Activated CD4-positive, CD25-positive, alpha-beta regulatory T cell treated with anti-CD3 and anti-CD28 coated beads, Interleukin-2, amount 50 U/mL, for 16 hours (primary cell): Measurements from ENCODE around the gene FRMD5.

Experiments used
- DNase-seq: peaks from one replicate; pipeline ENCODE4 v3.0.0-alpha.2; 2020; ENCODE audit warnings: low read depth, low spot score

The FRMD5 gene

DNA sequence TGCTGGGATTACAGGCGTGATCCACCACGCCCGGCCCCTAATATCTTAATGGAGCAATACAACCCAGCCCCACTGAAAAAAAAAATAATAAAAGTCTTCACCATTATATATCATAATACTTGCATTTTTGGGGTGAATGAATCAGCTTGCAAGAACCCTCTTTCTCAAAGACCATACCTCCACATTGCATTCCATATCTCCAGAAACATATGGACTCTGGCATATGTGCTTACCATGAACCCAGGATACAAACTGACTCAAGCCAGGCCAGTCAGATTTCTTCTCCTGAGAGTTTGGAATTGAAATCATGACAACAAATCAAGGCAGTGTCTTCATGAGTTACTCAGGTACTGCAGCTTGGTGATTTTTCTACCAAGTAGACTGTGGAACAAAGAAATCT lies 101.2 kb downstream of the FRMD5 start:
- no peak for DNase-seq

DNA sequence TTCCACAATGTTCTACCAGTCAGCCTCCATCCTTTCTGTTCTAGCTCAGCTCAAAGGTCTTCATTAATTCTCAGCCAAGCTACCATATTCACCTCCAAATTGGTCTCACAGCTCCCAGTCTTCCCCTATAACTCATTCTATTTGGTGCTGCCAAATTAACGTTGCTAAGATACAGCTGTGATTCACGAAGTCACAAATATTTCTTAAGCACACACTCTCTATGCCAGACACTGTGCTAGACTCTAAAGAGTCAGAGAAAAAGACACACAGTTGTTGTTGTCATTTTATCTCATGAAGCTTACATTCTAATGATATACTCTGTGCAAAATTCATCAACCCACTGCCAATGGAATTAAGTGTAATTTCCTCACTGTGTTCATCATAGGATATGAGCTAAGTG lies 102.8 kb downstream of the FRMD5 start:
- DNase-seq, result no peak

DNA sequence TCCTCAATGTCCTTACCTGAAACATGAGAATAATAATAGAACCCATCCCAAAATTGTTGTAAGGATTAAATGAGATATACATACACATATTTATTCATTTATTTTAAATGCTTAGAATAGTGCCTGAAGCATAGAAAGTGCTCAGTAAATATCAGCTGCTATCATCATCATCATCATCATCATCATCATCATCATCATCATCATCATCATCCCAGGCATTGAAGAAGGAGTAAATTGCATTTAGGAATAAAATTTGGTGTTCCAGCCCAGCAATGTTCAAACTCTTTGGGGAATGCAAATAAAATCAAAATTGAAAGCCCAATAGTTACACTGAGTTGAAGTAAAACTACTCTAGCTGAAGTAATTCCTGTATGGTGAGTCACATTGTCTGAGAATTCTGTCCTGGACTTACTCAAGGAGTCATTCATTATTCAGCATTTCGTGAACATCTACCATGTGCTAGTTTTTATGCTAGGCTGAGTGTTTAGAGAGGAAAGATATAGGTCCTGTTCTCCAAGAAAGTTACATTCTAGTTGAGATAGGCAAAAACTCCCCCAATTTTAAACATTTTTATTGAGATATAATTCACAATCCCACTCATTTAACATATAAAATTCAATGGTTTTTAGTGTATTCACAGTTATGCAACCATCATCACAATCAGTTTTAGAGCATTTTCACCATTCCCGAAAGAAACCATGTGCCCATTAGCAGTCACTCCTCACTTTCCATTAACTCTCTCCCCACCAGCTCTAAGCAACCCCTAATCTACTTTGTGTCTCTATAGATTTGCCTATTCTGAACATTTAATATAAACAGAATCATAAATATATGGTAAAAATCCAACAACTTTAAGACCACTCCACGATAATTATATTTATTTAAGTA lies 107.2 kb downstream of the FRMD5 start:
- no peak for DNase-seq

DNA sequence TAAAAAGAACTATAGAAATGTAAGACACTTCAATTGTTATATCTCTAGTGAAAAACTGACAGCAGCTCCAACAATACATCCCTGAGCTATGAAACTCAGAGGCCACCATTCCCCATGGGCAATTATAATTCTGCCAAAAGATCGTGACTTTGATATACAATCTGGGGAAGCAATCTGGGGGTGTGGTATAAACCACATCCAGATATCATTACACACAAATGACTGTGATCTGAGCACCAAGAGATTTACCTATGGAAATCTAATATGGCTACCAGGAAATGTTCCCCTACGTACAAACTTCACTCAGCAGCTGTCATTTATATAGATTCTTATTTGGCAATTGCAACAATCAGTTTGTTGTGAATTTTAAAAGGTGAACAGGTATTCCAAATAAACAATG lies 110.3 kb downstream of the FRMD5 start:
- no peak for DNase-seq

DNA sequence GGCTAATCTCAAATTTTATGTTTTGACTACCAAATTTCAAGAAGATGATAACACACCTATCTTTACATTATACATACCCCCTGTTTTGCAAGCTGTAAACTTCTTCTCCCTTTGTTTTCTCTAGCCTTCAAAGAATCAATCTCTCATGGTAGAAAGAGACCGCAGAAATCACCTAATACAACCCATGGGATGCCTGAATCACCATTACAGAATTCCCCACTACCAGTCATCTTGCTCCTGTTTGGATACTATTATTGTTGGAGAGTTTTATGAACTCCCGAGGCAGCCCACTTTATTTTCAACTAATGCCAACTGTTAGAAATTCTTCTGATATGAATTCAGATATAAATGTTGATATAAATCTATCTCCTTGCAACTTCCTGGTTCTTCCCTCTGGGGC lies 110.9 kb downstream of the FRMD5 start:
- DNase-seq, result no peak

DNA sequence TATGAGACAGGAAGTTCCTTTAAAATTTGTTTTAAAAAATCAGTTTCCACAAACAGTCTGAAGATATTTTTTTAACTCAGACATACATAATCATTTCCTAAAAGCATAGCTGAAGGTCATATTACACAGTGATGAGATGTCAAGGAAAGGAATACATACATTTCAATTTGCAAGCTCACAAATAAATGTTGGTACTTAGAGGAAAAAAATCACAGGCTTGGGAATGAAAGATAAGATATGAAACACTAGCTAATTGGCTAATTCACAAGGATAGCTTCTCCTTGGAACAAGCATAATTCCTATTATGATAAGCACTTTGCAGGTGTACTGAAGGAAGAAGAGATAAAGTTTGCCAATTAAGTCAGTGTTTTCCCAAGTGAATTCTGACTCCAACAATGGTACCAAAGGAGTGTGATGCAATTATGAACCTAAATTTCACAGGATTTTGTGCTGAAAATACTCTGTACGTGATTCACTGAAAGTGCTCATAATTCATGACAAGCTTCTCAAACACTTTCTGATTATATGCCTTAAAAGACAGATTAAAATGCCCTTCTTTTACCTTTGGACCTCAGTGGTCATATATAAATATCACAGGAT lies 112.4 kb downstream of the FRMD5 start:
- DNase-seq, result no peak

DNA sequence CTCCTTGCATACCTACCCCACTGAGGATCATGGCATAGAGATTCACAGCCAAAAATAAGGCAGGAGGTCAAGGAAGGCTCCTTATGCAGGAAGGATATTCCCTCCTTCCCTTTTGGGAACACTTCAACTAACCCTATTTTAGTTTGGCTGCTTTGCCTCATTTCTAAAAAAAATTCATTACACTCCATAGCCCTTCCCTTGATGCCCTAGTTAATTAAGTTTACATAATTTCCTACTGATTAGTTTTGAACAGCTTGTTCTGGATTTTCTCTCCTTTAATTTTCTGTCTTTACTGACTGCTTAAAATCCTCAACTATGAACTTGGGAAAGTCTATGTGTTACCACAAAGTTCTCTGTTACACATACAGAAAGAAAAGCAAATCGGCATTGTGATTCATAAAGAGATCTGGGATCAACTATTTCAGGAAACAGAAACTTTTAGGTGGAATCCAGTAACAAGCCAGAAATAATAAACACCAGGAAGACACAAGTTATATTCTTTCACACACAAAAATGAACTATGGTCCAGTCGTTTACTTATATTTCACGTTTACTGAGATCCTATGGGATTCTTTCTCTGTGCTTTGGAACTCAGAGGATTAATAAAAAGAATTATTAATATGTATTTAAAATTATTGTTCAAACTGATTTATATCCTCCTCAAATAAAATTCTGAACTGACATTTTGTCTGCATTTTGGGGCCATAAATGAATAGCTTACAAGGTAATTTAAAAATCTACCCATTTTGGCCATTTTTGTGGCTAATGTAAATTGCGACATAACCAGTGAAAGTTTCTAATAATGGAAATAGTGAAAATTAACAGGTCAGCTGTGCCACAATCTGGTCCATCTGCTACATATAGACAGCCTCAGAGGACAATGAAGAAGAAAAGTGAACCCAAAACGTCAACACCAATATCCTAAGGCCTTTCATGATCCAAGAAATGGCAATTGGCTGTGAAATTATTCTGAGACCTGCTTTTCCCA lies 113.8 kb downstream of the FRMD5 start:
- no peak for DNase-seq

DNA sequence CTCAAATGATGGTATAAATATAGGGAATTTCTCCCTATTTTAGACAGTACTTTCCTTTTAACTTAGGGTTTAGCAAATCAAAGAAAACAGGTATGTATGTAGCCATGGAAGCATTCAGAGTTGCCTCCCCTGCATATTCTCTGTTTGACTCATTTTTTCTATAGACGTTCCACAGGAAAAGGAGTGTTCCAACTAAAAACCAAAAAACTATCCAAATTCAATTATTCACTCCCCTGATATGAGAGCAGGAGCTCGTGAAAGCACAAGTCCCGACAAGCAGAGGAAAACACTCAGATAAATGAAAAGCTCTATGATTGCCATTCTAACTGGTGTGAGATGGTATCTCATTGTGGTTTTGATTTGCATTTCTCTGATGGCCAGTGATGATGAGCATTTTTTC lies 119.5 kb downstream of the FRMD5 start:
- no peak for DNase-seq

DNA sequence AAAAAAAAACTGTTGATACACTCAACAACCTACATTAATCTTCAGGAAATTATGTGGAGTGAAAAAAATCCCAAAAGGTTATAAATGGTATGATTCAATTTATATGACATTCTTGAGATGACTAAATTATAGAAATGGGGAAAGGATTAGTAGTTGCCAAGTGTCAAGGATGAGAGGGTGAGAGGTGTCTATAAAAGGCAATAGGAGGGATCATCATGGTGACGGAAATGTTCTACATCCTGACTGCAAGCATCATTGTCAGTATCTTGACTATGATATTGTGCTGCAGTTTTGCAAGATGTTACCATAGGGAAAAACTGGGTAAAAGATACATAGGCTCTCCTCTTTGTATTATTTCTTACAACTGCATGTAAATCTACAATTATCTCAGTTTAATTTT lies 125.6 kb downstream of the FRMD5 start:
- DNase-seq, result no peak

DNA sequence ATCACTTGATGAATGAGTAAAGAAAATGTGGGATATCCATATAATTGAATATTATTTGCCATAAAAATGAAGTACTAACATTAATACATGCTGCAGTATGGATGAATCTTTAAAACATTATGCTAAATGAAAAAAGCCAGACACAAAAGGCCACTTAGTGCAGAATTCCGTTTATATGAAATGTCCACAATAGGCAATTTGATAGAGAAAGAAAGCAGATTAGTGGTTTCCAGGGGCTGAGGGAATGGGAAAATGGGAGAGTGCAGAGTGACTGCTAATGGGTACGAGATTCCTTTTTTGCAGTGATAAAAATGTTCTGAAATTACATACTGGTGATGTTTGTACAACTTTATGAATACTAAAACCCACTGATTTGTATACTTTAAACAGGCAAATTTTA lies 126.7 kb downstream of the FRMD5 start:
- no peak for DNase-seq

DNA sequence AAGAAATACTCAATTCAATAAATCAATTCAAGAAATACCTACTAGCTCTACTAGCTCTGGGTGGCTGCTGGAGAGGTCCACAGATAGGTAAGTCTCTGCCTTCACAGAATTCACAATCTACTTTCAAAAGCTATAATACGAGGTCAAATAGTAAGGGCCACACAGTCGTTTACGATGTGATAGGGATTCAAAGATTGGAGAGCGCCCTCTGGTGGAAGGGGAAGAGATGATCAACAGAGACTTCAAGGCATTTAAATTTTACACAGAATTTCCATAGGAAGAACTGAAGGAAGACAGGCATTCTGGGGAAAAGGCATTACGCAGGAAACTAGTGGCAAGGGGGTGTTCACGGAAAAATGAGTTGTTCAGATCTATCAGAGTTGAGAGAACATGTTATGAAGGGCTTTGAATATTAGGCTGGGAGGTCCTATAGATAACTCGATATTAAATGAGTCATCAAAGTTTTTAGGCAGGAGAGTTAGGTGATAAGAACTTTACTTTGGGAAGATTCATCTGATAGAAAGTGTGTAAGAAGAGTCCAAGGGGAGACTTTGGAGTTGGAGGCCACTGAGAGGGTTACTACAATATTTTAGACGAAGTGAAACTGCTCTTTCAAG lies 128.8 kb downstream of the FRMD5 start:
- DNase-seq, result peak; percentile 28

DNA sequence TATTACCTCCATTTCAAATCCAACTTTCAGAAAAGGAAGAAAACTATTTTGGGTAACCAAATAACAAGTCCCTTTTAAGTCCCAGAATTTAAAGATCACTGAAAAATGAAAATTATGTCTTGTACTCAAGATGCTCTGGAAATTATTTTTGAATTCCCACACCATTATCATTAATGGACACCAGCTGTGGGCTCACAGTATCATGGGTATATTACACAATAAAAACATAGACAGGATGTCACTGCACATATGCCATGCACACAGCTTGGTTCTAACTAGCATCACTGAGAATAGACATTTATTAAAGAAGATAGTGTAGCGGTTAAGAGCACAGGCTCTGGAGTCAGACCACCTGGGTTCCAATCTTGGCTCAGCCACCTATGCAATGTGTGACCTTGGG lies 130.4 kb downstream of the FRMD5 start:
- DNase-seq, result no peak

DNA sequence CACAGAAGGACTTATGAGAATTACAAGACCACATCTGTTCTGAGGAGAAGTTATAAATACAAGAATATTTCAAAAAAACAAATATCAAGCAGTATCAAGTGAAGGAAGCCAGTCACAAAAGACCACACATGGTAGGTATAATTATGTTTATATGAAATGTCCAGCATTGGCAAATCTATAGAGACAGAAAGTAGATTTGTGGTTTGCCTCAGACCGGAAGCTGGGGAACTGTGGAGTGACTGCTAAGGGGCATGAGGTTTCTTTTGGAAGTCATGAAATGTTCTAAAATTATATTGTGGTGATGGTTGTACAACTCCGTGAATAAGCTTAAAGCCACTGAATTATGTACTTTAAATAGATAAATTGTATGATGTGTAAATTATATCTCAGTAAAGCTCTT lies 136.9 kb downstream of the FRMD5 start:
- DNase-seq, result no peak

DNA sequence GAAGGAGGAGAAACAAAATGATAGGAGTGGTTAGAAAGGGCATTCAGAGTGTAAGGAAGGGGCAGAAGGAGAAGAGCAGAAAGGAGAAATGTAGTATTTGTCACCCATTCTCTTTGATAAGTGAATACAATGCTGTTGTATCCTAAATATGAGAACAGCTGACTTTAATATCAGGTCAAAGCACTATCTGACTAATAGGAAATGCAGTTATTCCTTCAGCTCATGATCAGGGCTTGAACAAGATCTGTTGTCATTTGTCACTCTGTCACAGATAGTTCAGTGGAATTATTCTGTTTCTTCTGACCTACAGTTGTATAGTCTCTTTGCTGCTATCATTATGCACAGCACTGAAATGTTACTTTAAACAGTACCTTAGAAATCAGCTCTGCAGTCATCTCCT lies 149.4 kb downstream of the FRMD5 start:
- DNase-seq, result no peak

DNA sequence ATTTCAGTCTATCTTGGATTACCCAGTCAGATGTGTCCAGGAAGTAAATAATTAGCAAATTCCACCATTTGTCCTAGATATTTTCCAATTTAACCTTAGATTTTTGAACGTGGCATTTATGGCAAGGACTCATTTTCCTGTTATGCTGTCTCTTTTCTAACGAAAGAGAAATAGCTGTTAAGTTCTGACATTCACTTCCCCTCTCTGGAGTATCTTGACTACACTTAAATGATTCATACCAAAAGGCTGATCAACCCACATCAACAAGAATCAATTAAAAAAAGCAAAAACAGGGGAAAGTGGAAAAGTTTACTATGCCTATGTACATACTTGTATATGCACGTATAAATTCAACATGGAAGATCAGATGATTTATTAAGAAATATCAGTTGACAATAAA lies 149.9 kb downstream of the FRMD5 start:
- DNase-seq, result no peak

DNA sequence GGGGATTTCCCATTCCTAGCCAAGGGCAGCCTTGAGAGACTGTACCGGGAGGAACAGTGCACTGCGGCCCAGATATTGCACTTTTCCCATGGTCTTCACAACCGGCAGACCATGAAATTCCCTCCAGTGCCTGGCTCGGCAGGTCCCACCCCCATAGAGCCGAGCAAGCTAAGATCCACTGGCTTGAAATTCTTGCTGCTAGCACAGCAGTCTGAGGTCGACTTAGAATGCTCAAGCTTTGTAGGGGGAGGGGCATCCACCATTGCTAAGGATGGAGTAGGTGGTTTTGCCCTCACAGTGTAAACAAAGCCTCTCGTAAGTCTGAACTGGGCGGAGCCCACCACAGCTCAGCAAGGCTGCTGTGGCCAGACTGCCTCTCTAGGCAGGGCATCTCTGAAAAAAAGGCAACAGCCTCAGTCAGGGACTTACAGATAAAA lies 156.3 kb downstream of the FRMD5 start:
- DNase-seq, result no peak

DNA sequence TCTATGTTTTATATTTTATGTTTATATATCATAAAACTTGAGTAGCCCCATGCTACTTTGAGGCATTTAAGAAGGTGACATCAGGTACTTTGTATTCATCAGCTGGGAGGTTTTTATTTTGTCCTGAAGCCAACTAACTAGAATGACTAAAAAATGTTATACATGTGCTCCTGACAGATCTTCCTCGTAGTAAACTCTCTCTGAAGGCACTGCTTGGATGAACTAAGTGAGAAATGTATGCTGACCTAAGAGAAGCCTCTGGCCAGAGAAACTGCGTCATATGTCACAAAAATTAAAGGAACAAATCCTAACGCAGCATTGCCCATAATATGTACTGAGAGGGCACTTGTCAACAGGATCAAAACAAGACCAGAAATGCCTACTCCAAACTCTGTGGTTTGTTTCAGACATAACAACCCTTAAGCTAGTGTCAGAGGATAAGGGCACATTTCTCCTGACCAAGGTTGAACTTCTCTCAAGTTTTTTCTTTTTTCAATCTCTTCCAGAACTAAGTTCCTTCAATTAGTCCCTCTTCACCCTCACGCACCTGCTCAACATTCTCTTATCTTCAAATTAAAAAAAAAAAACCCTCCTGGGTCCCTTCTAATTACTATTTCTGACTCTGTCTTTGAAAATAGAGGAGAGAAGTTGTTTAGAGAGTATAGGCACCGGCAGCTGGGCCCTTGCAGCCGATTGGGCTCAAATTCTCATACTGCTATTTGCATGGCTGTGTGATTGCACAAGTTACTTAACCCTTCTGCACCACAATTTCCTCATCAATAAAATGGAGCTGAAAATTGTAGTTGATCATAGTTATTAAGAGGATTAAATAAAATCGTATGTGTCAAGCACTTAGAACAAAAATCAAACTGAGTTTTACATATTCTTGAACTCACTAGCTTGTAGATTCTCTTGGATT lies 159.0 kb downstream of the FRMD5 start:
- DNase-seq, result no peak

DNA sequence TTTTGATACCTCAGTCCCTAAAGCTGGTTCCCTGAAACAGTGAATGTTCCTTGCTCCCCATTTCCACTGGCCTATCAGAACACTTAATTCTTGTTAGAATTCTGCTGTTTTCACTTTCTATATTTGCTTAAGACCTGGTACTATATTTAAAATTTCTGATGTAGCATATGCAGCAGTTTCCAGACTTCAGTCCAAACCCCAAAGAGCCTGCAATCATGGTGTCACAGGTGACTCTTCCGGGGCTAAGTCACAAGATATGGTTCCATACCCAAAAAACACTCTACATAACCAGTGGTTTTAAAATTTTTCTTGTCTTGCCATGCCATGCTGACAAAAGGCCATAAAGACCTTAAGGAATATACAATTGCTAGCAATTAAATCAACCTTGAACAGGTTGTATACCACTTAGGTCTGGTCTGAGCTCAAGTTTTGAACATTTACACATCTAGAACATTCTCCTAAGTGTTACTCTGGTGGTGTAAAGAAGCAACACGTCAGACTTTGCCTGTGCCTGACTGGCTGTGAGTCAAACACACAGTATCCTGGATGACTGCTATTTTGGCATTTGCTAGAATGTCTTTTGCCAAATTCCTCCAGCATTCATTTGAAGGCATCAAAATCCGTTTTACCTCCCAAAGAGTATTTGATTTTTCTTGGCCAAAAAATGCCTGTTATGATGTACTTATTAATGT lies 160.0 kb downstream of the FRMD5 start:
- DNase-seq, result no peak

DNA sequence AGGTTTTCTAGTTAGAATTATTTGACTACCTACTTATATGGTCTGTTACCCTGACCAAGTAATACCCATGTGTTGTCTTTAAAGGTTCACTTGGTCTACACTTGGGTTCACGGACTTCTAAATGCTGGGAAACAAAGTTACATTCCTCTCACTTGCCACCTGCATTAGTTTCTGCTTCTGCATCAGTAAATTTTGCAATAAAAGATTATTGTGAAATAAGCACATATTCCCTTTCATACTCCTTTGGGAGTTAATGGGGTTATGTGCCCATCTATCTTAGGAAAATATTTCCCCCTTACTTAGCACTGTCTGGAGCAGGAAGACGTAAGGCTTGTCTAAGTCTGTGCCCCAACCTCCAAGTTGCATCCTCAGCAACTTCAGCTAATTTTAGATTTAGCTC lies 160.7 kb downstream of the FRMD5 start:
- DNase-seq, result no peak

DNA sequence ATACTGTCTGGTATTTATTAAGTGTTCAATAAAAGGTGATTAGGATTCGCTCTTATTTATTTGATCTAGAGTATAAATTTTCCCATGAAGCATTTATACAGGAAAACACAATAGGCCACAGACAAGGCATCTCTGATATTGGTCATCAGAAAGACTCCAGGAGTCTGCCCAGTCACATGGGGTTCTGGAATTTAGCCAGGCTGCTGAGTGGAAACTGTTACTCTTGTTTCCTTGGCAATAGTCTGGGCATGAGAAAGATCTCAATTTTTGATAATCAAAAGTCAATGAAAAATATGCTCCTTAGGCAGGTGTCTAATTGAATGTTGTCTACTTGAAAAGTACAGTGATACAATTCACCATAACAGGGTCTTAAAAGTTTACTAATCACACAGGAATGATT lies 161.2 kb downstream of the FRMD5 start:
- DNase-seq, result no peak
